ENCODE data around the gene NOC2L. TPM values are rescaled to one million over a fixed set of nuclear protein-coding genes. Genes with fewer than 3 reads are reported as not detected.

Gene NOC2L
- total and polyA plus RNA-seq, 8 donors, result 23.3 to 86.5 (median 37.5) TPM

DNA sequence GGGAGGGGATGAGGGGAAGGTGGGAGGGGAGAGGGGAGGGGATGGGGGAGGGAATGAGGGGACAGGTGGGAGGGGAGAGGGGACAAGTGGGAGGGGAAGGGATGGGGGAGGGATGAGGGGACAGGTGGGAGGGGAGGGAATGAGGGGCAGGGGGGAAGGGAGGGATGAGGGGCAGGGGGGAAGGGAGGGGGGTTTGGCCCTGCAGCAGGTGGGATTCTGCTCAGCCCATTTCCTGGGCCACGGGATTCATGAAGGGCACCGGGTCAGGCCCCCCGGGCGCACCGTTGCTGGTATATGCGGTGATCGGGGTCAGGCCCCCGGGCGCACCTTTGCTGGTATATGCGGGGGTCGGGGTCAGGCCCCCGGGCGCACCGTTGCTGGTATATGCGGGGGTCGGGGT, 50.4 kb downstream of the NOC2L start:
- 78 to 88% methylated on average over 12 to 16 of the region's 16 CpGs for WGBS, 2 donors
- no peak for ATAC-seq
- H3K27ac ChIP-seq, result no peak overlapping the region
- H3K4me1 ChIP-seq, result no peaks in the 10 kb centered on the region
- H3K4me3 ChIP-seq, result no peak overlapping the region
- TF ChIP-seq, protein P1, sequence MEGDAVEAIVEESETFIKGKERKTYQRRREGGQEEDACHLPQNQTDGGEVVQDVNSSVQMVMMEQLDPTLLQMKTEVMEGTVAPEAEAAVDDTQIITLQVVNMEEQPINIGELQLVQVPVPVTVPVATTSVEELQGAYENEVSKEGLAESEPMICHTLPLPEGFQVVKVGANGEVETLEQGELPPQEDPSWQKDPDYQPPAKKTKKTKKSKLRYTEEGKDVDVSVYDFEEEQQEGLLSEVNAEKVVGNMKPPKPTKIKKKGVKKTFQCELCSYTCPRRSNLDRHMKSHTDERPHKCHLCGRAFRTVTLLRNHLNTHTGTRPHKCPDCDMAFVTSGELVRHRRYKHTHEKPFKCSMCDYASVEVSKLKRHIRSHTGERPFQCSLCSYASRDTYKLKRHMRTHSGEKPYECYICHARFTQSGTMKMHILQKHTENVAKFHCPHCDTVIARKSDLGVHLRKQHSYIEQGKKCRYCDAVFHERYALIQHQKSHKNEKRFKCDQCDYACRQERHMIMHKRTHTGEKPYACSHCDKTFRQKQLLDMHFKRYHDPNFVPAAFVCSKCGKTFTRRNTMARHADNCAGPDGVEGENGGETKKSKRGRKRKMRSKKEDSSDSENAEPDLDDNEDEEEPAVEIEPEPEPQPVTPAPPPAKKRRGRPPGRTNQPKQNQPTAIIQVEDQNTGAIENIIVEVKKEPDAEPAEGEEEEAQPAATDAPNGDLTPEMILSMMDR (IDR thresholded peaks at IDR 0.05), result no peak
- H3K9me3 ChIP-seq, result no peaks in the 10 kb centered on the region
- no peak for FAIRE-seq
- no peaks in the 10 kb centered on the region for H3K36me3 ChIP-seq
- H3K27me3 ChIP-seq, result no peaks in the 10 kb centered on the region
- intact Hi-C loops (cut with DNase I), result no loop called here
- DNase-seq, result no peak

DNA sequence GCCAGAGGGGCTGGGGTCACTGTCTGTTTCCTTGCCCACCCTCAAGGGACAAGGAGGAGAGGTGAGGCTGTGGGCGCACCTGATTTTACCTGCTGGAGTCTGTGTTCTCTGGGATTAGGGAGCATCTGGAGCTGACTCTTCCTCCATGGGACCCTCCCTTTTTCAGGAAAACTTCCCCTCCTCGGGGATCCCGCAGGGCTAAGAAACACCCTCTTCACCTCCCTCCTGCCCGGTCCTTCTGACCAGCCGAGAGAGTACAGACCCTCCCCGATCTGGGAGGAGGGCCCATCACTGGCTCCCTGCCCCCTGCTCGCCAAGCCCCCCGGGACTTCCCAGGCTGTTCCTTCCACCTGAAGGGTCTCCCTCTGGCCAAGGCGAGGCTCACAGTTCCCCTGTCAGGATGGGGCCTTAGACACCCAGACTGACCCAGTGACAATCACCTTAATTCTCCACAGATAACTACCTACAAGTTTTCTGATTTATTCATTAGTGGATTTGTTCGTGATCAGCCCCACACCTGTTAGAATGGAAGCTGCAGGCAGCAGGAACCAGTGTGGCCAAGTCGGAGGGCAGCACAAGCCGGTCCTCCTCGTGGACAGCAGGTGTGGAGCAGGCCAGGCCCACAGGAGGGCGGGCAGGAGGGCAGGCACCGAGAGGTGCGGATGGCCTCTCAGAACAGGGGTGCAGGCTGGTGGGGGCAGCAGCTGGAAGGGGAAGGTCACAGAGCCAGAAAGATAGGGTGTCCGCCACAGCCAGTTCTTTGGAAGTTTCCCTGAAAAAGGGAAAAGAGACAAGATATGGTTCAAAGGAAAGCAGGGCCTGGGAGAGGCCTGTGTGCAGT, 51.2 kb downstream of the NOC2L start:
- WGBS, 2 donors, result 84 to 87% methylated on average over 17 of the region's 17 CpGs
- Histone ChIP-seq H3K4me1 (no peaks in the 10 kb centered on the region), H3K4me3 (no peak overlapping the region), H3K36me3 (no peaks in the 10 kb centered on the region), H3K9me3 (no peaks in the 10 kb centered on the region), H3K27me3 (no peaks in the 10 kb centered on the region), H3K27ac (no peak overlapping the region)
- TF ChIP-seq, protein P1 (IDR thresholded peaks at IDR 0.05), result no peak
- DNase-seq (peak in 2 of 6 donors; percentile 6 to 58), FAIRE-seq (no peak), ATAC-seq (no peak)
- intact Hi-C loops (cut with DNase I), result no loop called here

DNA sequence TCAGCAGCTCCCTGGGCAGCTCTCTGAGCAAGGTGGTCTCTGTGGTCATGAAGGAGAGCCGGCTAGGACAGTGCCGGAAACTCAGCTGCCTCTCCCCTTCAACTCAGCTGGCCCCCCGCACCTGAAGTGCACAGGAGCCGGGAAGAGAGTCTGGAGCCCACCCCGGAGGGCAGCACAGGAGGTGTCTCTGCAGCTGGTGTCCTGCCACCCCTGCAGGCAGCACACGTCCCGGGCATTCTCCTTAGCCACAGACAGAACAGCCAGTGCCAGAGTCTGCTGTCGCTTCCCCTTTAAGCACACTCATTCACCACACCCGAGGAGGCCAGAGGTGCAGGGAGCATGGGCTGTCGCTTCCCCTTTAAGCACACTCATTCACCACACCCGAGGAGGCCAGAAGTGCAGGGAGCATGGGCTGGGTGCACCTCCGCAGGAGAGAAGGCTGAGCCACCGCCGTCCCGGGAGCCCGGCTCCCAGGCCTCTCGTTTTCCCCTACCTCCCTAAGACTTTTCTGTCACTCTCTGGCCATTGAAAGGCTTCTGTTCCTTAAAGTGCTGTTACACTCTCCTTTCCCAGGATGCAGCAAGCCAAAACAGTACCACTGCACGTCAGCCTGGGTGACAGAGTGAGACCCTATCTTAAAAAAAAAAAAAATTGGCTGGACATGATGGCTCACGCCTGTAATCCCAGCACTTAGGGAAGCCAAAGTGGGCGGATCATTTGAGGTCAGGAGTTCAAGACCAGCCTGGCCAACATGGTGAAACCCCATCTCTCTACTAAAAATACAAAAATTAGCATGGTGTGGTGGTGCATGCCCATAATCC, 52.2 kb downstream of the NOC2L start:
- H3K27ac ChIP-seq, result no peak overlapping the region
- no peaks in the 10 kb centered on the region for H3K4me1 ChIP-seq
- no peak for FAIRE-seq
- intact Hi-C loops (cut with DNase I), result no loop called here
- TF ChIP-seq, protein P1 (IDR thresholded peaks at IDR 0.05), result no peak
- no peaks in the 10 kb centered on the region for H3K27me3 ChIP-seq
- ATAC-seq, result no peak
- no peak overlapping the region for H3K4me3 ChIP-seq
- H3K36me3 ChIP-seq, result no peaks in the 10 kb centered on the region
- WGBS, 2 donors, result 64 to 70% methylated on average over 20 of the region's 20 CpGs
- no peaks in the 10 kb centered on the region for H3K9me3 ChIP-seq
- DNase-seq, result peak in 4 of 6 donors; percentile 2 to 59 (median 12)

DNA sequence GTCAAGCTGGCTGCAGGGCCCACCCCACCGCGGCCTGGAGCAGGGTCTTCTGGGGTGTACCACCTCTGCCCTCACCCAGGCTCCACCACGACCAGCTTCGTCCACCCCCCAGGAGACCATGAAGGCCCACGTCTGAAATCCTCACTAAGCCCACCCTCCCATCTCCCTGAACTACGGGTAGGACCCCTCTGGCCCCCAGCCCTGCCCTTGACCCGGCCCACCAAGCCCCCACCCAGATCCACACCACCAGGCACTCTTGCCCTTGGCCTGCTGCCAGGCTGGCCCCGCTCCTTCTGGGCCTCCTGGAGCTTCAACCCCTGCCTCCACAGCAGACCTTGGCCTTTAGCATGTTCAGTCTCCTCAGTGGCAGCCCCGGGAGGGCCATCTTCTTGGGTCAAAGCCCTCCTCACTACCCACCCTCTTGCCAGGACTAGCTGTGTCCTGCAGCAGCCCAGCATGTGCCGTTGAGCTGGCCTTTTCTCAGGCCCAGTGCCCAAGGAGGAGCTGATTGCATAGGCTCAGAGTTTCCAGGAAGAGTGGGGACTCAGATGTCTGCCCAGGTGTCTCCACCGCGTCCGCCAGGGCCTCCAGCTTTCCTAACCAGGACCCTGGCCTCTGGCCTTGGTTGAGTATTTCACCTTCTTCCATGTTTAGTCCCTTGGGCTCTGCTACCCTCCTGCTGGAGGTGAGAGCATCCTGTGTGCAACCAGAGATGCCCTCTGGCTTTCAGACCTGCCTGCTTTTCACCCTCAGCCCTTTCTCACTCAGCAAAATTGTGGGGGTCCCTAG, 53.1 kb downstream of the NOC2L start:
- intact Hi-C loops (cut with DNase I), result no loop called here
- Histone ChIP-seq H3K27ac (no peak overlapping the region), H3K9me3 (no peaks in the 10 kb centered on the region), H3K36me3 (no peaks in the 10 kb centered on the region), H3K27me3 (no peaks in the 10 kb centered on the region), H3K4me1 (no peaks in the 10 kb centered on the region), H3K4me3 (no peak overlapping the region)
- ATAC-seq (no peak), DNase-seq (peak in 5 of 6 donors; percentile 16 to 83 (median 57)), FAIRE-seq (no peak)
- TF ChIP-seq, protein P1 (IDR thresholded peaks at IDR 0.05), result no peak
- 39% methylated on average over 13 of the region's 13 CpGs for WGBS, 2 donors
